Measurements from ENCODE around the gene CLCN5. TPM values are rescaled to one million over a fixed set of nuclear protein-coding genes. Genes with fewer than 3 reads are reported as not detected.

Gene CLCN5
- total and polyA plus RNA-seq, 2 of the 13 experiments (the other 11 are each of a cell fraction or from before 2014, with no cell fraction given) = 7.8 to 27.3 TPM

DNA sequence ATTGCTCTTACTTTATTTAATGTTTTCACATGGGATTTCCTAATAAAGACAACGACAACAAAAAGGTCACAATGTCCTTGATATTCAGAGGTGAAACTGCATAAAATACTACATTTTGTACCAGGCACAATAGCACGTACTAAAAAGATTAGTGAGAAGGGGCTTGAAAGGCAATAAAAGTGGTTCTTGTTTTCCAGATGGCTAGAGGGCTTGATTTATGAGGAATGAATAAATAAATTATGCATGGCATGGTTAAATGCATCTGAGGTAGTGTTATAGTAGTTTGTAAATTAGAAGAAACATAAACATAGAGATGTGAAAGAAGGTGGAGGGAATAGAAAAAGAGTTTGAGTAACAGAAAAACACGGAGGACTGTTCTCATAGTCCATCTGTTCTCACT, 123.4 kb downstream of the CLCN5 start (continued):
- TF ChIP-seq CBX5 (CRISPR knock-in tag; IDR thresholded peaks at IDR 0.05; ENCODE audit: borderline replicate concordance) (no peak), TEAD2 (CRISPR knock-in tag; IDR thresholded peaks at IDR 0.05) (no peak), ZFP36 (IDR thresholded peaks at IDR 0.05; ENCODE audit: borderline replicate concordance, low read depth, low read length, partially characterized antibody) (no peak), ZBTB39 (CRISPR knock-in tag; IDR thresholded peaks at IDR 0.05) (no peak)

DNA sequence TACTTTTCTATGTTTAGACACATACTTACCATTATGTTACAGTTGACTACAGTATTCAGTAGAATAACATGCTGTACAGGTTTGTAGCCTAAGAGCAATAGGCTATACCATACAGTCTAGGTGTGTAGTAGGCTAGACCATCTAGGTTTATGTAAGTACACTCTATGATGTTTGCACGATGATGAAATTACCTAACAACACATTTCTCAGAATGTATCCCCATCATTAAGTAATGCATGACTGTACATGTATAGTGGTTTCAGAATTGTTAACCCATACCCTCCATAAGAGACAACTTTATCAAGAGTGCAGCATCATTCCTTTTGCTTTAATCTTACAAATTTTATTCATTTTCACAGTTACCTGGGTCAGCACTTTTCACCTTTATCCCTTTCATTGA, 126.8 kb downstream of the CLCN5 start:
- no peak for FAIRE-seq
- intact Hi-C loops (cut with micrococcal nuclease; ENCODE audit: unreplicated experiment) = no loop called here
- TF ChIP-seq ZNF746 (CRISPR knock-in tag; IDR thresholded peaks at IDR 0.05) = no peak

DNA sequence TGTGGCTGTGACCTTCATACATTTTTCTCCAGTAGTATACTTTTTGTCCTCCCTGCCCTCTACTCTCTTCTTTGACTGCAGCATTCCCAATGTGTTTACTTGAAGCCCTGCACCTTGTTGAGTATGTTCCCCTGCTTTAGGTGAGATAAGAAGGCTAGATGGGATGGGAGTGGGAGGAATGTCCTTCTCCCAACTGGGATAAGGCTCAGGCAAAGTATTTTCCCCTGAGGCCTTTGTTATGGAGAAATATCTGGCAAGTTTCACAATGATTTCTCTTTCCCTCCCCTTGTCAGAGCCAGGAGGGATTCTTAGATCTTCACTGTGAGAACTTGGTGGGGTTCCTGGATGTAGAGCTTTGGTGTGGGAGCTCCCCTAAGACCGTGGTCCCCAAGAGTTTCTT, 131.8 kb downstream of the CLCN5 start:
- Histone ChIP-seq H3K36me3 (replicated peaks in 1 of 2; ENCODE audit: control insufficient read depth in 1 of 2, insufficient read depth in 2 of 2, low read length in 2 of 2) (no peaks in the 10 kb centered on the region), H3K4me2 (ENCODE audit: low read depth, low read length) (no peak overlapping the region), H3K27ac (ENCODE audit: extremely low read length, insufficient read depth, low read length) (no peak overlapping the region), H3K4me1 (ENCODE audit: insufficient read depth, low read length) (no peaks in the 10 kb centered on the region), H3K9me3 (ENCODE audit: low read length) (no peaks in the 10 kb centered on the region), H3K79me2 (ENCODE audit: insufficient read depth, low read length) (no peaks in the 10 kb centered on the region), H4K20me1 (ENCODE audit: insufficient read depth, low read length) (no peaks in the 10 kb centered on the region), H3K9ac (ENCODE audit: insufficient read depth, low read depth, low read length) (no peak overlapping the region), H2AFZ (ENCODE audit: low read length) (no peak overlapping the region), H3K27me3 (ENCODE audit: control insufficient read depth in 1 of 2, insufficient read depth in 2 of 2, low read length in 2 of 2) (no peaks in the 10 kb centered on the region), H3K4me3 (replicated peaks in 1 of 3; ENCODE audit: insufficient read depth in 1 of 3, low read depth in 2 of 3, low read length in 3 of 3) (no peak overlapping the region)
- POLR2A ChIA-PET = no interaction called here
- CTCF ChIA-PET (ENCODE audit: low intra/inter-chr PET ratio, low total read pairs) = no interaction called here
- intact Hi-C loops (cut with micrococcal nuclease; ENCODE audit: unreplicated experiment) (no loop called here), in situ Hi-C loops (cut with HindIII; ENCODE audit: extremely low pct_ligation_motif_present, low pct_unique_long_range_greater_than_20kb) (no loop called here)
- BruUV-seq (replicated peaks) = no TSS peak
- DNase-seq (ENCODE audit: low spot score) (no peak), FAIRE-seq (no peak), ATAC-seq (no peak)
- no CpG with 5 or more reads among the region's 1 CpG for WGBS (ENCODE audit: low lambda C conversion rate)
- TF ChIP-seq AGO2 (optimal IDR thresholded peaks at IDR 0.05; ENCODE audit: low read depth, low read length) = no peak
- TF ChIP-seq NAIF1 (CRISPR knock-in tag; IDR thresholded peaks at IDR 0.05; ENCODE audit: borderline replicate concordance) = no peak
- no peak for TF ChIP-seq ZNF329 (CRISPR knock-in tag; IDR thresholded peaks at IDR 0.05; ENCODE audit: low read depth)
- no peak for TF ChIP-seq ZBTB21 (CRISPR knock-in tag; IDR thresholded peaks at IDR 0.05)
- no peak for TF ChIP-seq ZNF121 (CRISPR knock-in tag; IDR thresholded peaks at IDR 0.05)
- TF ChIP-seq FOXO4 (CRISPR knock-in tag; conservative IDR thresholded peaks at IDR 0.05) = no peak
- no peak for TF ChIP-seq ZFYVE20 (CRISPR knock-in tag; IDR thresholded peaks at IDR 0.05; ENCODE audit: borderline replicate concordance, low read depth)
- TF ChIP-seq SALL2 (CRISPR knock-in tag; IDR thresholded peaks at IDR 0.05) = no peak
- TF ChIP-seq ZNF850 (CRISPR knock-in tag; conservative IDR thresholded peaks at IDR 0.05) = no peak
- TF ChIP-seq TOPORS (CRISPR knock-in tag; IDR thresholded peaks at IDR 0.05) = no peak
- no peak for TF ChIP-seq KDM6A (CRISPR knock-in tag; IDR thresholded peaks at IDR 0.05; ENCODE audit: low read depth)

More for the DNA sequence above, 126.8 kb downstream of the CLCN5 start:
- H3K79me2 ChIP-seq (ENCODE audit: insufficient read depth, low read length) = no peaks in the 10 kb centered on the region
- no peaks in the 10 kb centered on the region for H3K36me3 ChIP-seq (replicated peaks in 1 of 2; ENCODE audit: control insufficient read depth in 1 of 2, insufficient read depth in 2 of 2, low read length in 2 of 2)
- no peak overlapping the region for H3K27ac ChIP-seq (ENCODE audit: extremely low read length, insufficient read depth, low read length)
- H3K4me3 ChIP-seq (replicated peaks in 1 of 3; ENCODE audit: insufficient read depth in 1 of 3, low read depth in 2 of 3, low read length in 3 of 3) = no peak overlapping the region
- POLR2A ChIA-PET = no interaction called here
- no peaks in the 10 kb centered on the region for H3K9me3 ChIP-seq (ENCODE audit: low read length)
- no peaks in the 10 kb centered on the region for H3K4me1 ChIP-seq (ENCODE audit: insufficient read depth, low read length)
- H3K27me3 ChIP-seq (ENCODE audit: control insufficient read depth in 1 of 2, insufficient read depth in 2 of 2, low read length in 2 of 2) = no peaks in the 10 kb centered on the region
- no peak overlapping the region for H2AFZ ChIP-seq (ENCODE audit: low read length)
- H3K9ac ChIP-seq (ENCODE audit: insufficient read depth, low read depth, low read length) = no peak overlapping the region
- no TSS peak for BruUV-seq (replicated peaks)
- no peak for ATAC-seq
- no peaks in the 10 kb centered on the region for H4K20me1 ChIP-seq (ENCODE audit: insufficient read depth, low read length)
- DNase-seq (ENCODE audit: low spot score) = no peak
- CTCF ChIA-PET (ENCODE audit: low intra/inter-chr PET ratio, low total read pairs) = no interaction called here
- no CpG with 5 or more reads among the region's 1 CpG for WGBS (ENCODE audit: low lambda C conversion rate)
- in situ Hi-C loops (cut with HindIII; ENCODE audit: extremely low pct_ligation_motif_present, low pct_unique_long_range_greater_than_20kb) = no loop called here
- no peak overlapping the region for H3K4me2 ChIP-seq (ENCODE audit: low read depth, low read length)
